ENCODE measurements around the gene RAB8B. TPM values are rescaled to one million over a fixed set of nuclear protein-coding genes. Genes with fewer than 3 reads are reported as not detected.

Gene RAB8B
- 79.8 TPM for total RNA-seq

GRCh38 chr15:63188926-63189871 is at the start of gene RAB8B:
RAB8B (plus strand) TSS chr15:63189606; CDS start chr15:63189625, 19 bp downstream.

GRCh38 chr15:63157118-63157843 is 32.1 kb upstream of the RAB8B start, which contains the start of gene RPS27L:
RPS27L (minus strand) TSS chr15:63157477; CDS start chr15:63157405, 72 bp downstream.

GRCh38 chr15:63277038-63277892 is 87.9 kb downstream of the RAB8B start, which contains the start of gene APH1B:
APH1B (plus strand) TSS chr15:63277605; CDS start chr15:63277624, 19 bp downstream.

Other genes with a start within 250 kb of the RAB8B start
- 144 TPM for gene TPM1, start 146.9 kb upstream of the RAB8B start, total RNA-seq
- 15.3 TPM for gene LACTB, start 67.7 kb upstream of the RAB8B start, total RNA-seq
- gene RPS27L, start 32.1 kb upstream of the RAB8B start, total RNA-seq, result 16.3 TPM
- 33.5 TPM for gene APH1B, start 88.0 kb downstream of the RAB8B start, total RNA-seq
- 11.6 TPM for gene CA12, start 192.2 kb downstream of the RAB8B start, total RNA-seq